ENCODE measurements around the gene HOXA3. TPM values are rescaled to one million over a fixed set of nuclear protein-coding genes. Genes with fewer than 3 reads are reported as not detected.
A peak's percentile ranks its signal among the peaks of the same experiment; 100 is the strongest.

Gene HOXA3
- total RNA-seq, 1 donor from 2014 or later: not detected

- H3K27me3 Mint-ChIP-seq (ENCODE audit: unreplicated experiment): peaks cover 59% of the 10 kb centered on the region
- H3K4me3 Mint-ChIP-seq (ENCODE audit: unreplicated experiment): peak overlapping the region; percentile 63
- H3K4me1 Mint-ChIP-seq (ENCODE audit: low read depth, unreplicated experiment): peaks cover 9% of the 10 kb centered on the region
- no peak for DNase-seq
- TF ChIP-seq CTCF (IDR thresholded peaks at IDR 0.05; ENCODE audit: partially characterized antibody, unreplicated experiment): no peak
- H3K36me3 Mint-ChIP-seq (ENCODE audit: unreplicated experiment): no peaks in the 10 kb centered on the region
- H3K9me3 Mint-ChIP-seq (ENCODE audit: unreplicated experiment): peaks cover 30% of the 10 kb centered on the region
- peak overlapping the region; percentile 3 for H3K27ac Mint-ChIP-seq (ENCODE audit: unreplicated experiment)
Observed at GRCh38 chr7:27107391-27108381, 44.7 kb downstream of the HOXA3 start.

DNA sequence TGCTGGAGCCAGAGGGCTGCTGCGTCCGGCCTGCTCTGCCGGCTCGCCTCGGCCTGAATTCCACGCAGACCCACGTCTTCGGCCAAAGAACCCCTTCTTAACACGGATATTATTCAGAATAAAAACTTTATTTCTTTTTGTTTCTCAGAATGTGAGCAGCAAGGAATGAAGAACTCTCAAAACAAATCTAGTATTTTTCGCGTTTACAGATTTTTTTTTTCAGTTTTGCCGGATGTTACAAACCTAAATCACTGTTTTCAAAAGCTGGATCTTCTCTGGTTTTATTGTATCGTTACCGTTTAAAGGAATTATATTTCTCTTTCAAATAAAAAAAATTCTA is 45.5 kb downstream of the HOXA3 start:
- H3K4me1 Mint-ChIP-seq (ENCODE audit: low read depth, unreplicated experiment): peaks cover 9% of the 10 kb centered on the region
- H3K9me3 Mint-ChIP-seq (ENCODE audit: unreplicated experiment): peaks cover 32% of the 10 kb centered on the region
- H3K27ac Mint-ChIP-seq (ENCODE audit: unreplicated experiment): no peak overlapping the region
- H3K36me3 Mint-ChIP-seq (ENCODE audit: unreplicated experiment): no peaks in the 10 kb centered on the region
- H3K27me3 Mint-ChIP-seq (ENCODE audit: unreplicated experiment): peaks cover 61% of the 10 kb centered on the region
- no peak for TF ChIP-seq CTCF (IDR thresholded peaks at IDR 0.05; ENCODE audit: partially characterized antibody, unreplicated experiment)
- peak overlapping the region; percentile 39 for H3K4me3 Mint-ChIP-seq (ENCODE audit: unreplicated experiment)
- DNase-seq: no peak

DNA sequence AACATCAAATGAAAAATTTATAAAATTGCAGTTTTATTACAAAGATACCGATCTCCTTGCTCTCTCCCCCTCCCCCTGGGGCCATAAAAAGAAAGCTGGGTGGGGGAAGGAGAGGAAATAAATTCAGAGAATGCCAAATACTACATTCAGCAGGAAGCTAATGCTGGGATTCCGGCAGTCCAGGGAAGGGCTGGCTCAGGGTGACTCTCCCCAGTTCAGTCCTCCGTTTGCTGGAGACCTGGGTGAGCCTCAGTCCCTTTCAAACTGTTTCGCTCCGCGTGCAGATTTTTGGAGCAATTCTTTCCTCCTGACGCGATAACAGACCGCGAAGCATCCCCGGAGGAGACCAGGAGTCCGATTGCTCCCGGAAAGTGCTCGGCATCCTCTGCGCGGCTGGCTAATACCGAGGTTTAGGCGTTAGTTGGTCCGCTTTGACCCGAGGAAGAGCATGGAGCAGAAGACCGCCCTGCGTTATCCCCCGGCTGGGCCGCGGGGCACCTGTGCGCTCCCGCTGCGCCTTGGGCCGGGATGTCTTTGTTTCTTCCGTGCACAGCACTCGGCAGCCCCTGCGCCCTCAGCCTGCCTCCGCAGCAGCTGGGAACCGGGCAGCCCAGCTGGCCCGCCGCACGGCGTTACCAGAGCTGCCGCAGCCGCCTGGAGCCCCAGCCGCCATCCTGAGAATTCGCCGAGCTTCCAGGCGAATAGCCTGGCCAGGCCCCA is 46.0 kb downstream of the HOXA3 start:
- H3K4me3 Mint-ChIP-seq (ENCODE audit: unreplicated experiment): peak overlapping the region; percentile 39
- H3K4me1 Mint-ChIP-seq (ENCODE audit: low read depth, unreplicated experiment): peaks cover 9% of the 10 kb centered on the region

DNA sequence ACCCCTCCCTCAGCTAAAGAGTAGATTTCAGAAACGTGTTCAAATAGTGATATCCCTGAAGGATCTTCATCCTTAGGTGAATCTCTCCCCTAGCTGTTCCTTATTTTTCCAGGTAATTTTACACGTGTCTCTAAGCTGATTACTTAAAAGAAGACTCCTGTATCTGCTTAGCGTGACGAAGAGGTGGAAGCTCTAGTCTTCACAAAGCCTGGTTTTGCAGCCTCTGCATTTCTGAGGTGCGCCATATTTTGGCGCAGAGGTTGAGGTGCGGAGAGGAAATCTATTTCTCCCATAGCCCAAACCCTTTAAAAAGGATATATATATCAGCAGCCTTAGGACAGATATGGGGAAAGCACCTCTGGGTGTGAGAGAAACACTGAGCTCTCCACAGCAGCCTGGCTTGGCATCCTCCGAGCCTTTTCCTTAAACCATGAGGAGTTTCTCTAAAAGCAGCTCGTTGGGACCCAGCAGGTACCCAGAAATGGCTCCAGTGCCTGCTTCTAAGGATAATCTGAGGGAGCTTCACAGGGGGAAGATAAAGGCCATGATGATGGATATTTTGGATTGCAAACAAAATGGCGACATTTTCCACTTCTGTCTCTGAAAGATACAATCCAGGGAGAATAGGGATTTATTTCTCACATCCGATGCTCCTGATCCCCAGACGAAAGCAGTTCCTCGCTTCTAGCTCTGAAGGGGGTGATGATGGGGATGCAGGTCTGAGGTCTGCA is 46.9 kb downstream of the HOXA3 start:
- Mint-ChIP-seq H3K4me1 (ENCODE audit: low read depth, unreplicated experiment) (peaks cover 7% of the 10 kb centered on the region), H3K36me3 (ENCODE audit: unreplicated experiment) (no peaks in the 10 kb centered on the region), H3K27me3 (ENCODE audit: unreplicated experiment) (peaks cover 63% of the 10 kb centered on the region), H3K4me3 (ENCODE audit: unreplicated experiment) (peak overlapping the region; percentile 30), H3K9me3 (ENCODE audit: unreplicated experiment) (peaks cover 34% of the 10 kb centered on the region), H3K27ac (ENCODE audit: unreplicated experiment) (no peak overlapping the region)
- TF ChIP-seq CTCF (IDR thresholded peaks at IDR 0.05; ENCODE audit: partially characterized antibody, unreplicated experiment): no peak
- DNase-seq: no peak

More for the DNA sequence above, 46.0 kb downstream of the HOXA3 start:
- TF ChIP-seq CTCF (IDR thresholded peaks at IDR 0.05; ENCODE audit: partially characterized antibody, unreplicated experiment): no peak
- Mint-ChIP-seq H3K36me3 (ENCODE audit: unreplicated experiment) (no peaks in the 10 kb centered on the region), H3K27me3 (ENCODE audit: unreplicated experiment) (peaks cover 59% of the 10 kb centered on the region), H3K9me3 (ENCODE audit: unreplicated experiment) (peaks cover 35% of the 10 kb centered on the region), H3K27ac (ENCODE audit: unreplicated experiment) (no peak overlapping the region)
- peak; percentile 83 for DNase-seq
